Neuronal stem cell (in vitro differentiated cells): ENCODE results near the gene MICAL1.
A peak's percentile ranks its signal among the peaks of the same experiment; 100 is the strongest.

Source experiments
- DNase-seq: peaks from one replicate; pipeline ENCODE4 v3.0.0-alpha.2; 2013; ENCODE audit warnings: low spot score
- H2AFZ ChIP-seq: one replicate; pipeline ENCODE4 v1.6.1; 2013; ENCODE audit warnings: mild to moderate bottlenecking, low read length, inconsistent platforms
- H2AK5ac ChIP-seq: 2 replicates; pipeline ENCODE4 v1.6.1; 2013; ENCODE audit warnings: low read depth, mild to moderate bottlenecking, inconsistent platforms, low read length, moderate library complexity, mixed read lengths
- H2BK120ac ChIP-seq: 2 replicates; pipeline ENCODE4 v1.6.1; 2013; ENCODE audit warnings: low read depth, mild to moderate bottlenecking, inconsistent platforms, low read length, moderate library complexity, mixed read lengths
- H2BK12ac ChIP-seq: one replicate; pipeline ENCODE4 v1.6.1; 2013; ENCODE audit warnings: low read length, inconsistent platforms
- H2BK15ac ChIP-seq: 2 replicates; pipeline ENCODE4 v1.6.1; 2013; ENCODE audit warnings: mild to moderate bottlenecking, low read length, inconsistent platforms, mixed read lengths
- H2BK5ac ChIP-seq: one replicate; pipeline ENCODE4 v1.6.1; 2013; ENCODE audit warnings: inconsistent platforms, mild to moderate bottlenecking, low read length, moderate library complexity
- H3K14ac ChIP-seq: one replicate; pipeline ENCODE4 v1.6.1; 2013; ENCODE audit warnings: low read length, inconsistent platforms
- H3K18ac ChIP-seq: 2 replicates; pipeline ENCODE4 v1.6.1; 2013; ENCODE audit warnings: low read length, inconsistent platforms
- H3K23ac ChIP-seq: 2 replicates; pipeline ENCODE4 v1.6.1; 2013; ENCODE audit warnings: low read depth, mild to moderate bottlenecking, mixed read lengths, low read length, inconsistent platforms; ENCODE audit not compliant: poor library complexity
- H3K27ac ChIP-seq: replicated peaks from 3 replicates; pipeline ENCODE4 v1.5.1; 2013; ENCODE audit warnings: low read length, inconsistent platforms
- H3K27me3 ChIP-seq, 3 experiments: 2 replicates each; pipeline ENCODE4 v1.6.1; 2013; ENCODE audit warnings: low read length in 3 of 3, mild to moderate bottlenecking in 2 of 3, inconsistent platforms in 1 of 3, low read depth in 1 of 3, mixed read lengths in 1 of 3, moderate library complexity in 1 of 3; ENCODE audit not compliant: control insufficient read depth in 3 of 3, insufficient read depth in 3 of 3
- H3K36me3 ChIP-seq, 2 donors: replicated peaks in 1 of 2; 2 replicates each; pipeline ENCODE4 v1.6.1; 2013; ENCODE audit warnings: low read length in 2 of 2; ENCODE audit not compliant: control insufficient read depth in 2 of 2, insufficient read depth in 2 of 2
- H3K4ac ChIP-seq: 2 replicates; pipeline ENCODE4 v1.6.1; 2013; ENCODE audit warnings: inconsistent platforms, mild to moderate bottlenecking, low read length, moderate library complexity
- H3K4me1 ChIP-seq, 2 donors: 1 replicate in 1 of 2; 2 replicates in 1 of 2; pipeline ENCODE4 v1.6.1; 2013; ENCODE audit warnings: low read length in 2 of 2, low read depth in 1 of 2; ENCODE audit not compliant: control insufficient read depth in 2 of 2, insufficient read depth in 1 of 2
- H3K4me2 ChIP-seq: one replicate; pipeline ENCODE4 v1.6.1; 2013; ENCODE audit warnings: mild to moderate bottlenecking, low read length, inconsistent platforms; ENCODE audit not compliant: insufficient read depth, poor library complexity, severe bottlenecking
- H3K4me3 ChIP-seq, 2 donors: 2 replicates each; pipeline ENCODE4 v1.5.1; 2013; ENCODE audit warnings: low read length in 2 of 2, mild to moderate bottlenecking in 2 of 2, inconsistent platforms in 1 of 2, moderate library complexity in 1 of 2
- H3K79me1 ChIP-seq: one replicate; pipeline ENCODE4 v1.6.1; 2013; ENCODE audit warnings: low read depth, mild to moderate bottlenecking, inconsistent platforms, low read length, moderate library complexity
- H3K9ac ChIP-seq: one replicate; pipeline ENCODE4 v1.6.1; 2013; ENCODE audit warnings: mild to moderate bottlenecking, low read depth, low read length, inconsistent platforms; ENCODE audit not compliant: poor library complexity
- H3K9me3 ChIP-seq, 2 donors: replicated peaks in 1 of 2; 2 replicates each; pipeline versions ENCODE3 to v1.6.1; 2013; ENCODE audit warnings: low read length in 2 of 2, mild to moderate bottlenecking in 2 of 2, inconsistent platforms in 1 of 2, low read depth in 1 of 2, mixed read lengths in 1 of 2, moderate library complexity in 1 of 2; ENCODE audit not compliant: control insufficient read depth in 2 of 2, insufficient read depth in 1 of 2
- H4K8ac ChIP-seq: one replicate; pipeline ENCODE4 v1.6.1; 2013; ENCODE audit warnings: low read depth, mild to moderate bottlenecking, inconsistent platforms, low read length, moderate library complexity
- H4K91ac ChIP-seq: one replicate; pipeline ENCODE4 v1.6.1; 2013; ENCODE audit warnings: low read length, low read depth, mild to moderate bottlenecking, inconsistent platforms; ENCODE audit not compliant: poor library complexity
- WGBS, 2 donors: extraction: QIAGEN DNeasy Blood & Tissue Kit; methylation state at CpG; one replicate each; pipeline ENCODE4 v1.1.7; 2013; ENCODE audit warnings: missing lambda C conversion rate in 2 of 2, mixed read lengths in 1 of 2; ENCODE audit not compliant: insufficient read length in 2 of 2, insufficient replicate concordance in 1 of 2; ENCODE audit errors: extremely low coverage in 2 of 2; 5-methylcytosine and 5-hydroxymethylcytosine counted together

The MICAL1 gene

DNA sequence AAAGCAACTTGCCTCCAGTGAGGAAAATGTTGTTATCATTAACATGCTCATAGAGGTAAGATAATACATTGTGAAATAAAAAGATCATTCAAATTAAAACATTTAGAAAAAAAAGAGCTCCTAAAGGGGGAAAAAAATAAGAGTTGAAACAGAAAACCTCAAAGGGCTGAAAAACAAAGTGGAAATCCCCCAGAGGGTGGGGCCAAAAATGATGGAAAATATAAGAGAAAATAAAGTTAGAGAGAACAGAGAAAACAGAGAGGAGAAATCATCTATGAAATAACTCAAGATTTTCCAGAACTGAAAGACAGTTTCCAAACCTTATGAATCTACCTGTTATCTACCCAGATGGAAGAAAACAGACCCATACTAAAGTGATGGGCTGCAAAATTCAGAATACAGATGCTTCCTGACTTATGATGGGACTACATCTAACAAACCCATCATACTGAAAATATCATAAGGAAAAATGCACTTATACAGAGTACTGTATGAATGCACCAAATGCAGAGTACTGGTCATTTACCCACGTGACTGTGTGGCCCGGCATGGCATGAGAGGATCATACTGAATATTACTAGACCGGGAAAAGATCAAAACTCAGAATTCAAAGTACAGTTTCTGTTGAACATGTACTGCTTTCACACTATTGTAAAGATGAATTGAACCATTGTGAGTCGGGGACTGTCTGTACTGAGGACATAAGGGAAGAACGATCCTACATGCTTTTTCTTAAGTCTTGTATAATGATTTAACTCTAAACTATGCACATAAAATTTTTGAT is 23.5 kb upstream of the MICAL1 start:
- peaks cover 0 to 5% of the 10 kb centered on the region in 2 donors for H3K4me1 ChIP-seq
- H2AFZ ChIP-seq, result no peak overlapping the region
- H3K79me1 ChIP-seq, result no peaks in the 10 kb centered on the region
- WGBS, 2 donors, result no CpG with 5 or more reads among the region's 5 CpGs
- no peak overlapping the region for H2BK12ac ChIP-seq
- H2BK120ac ChIP-seq, result no peak overlapping the region
- peaks cover 0 to 7% of the 10 kb centered on the region in 2 donors for H3K9me3 ChIP-seq
- H2AK5ac ChIP-seq, result no peak overlapping the region
- H3K27me3 ChIP-seq, result peaks cover 0 to 5% (median 0%) of the 10 kb centered on the region in 3 experiments
- H2BK5ac ChIP-seq, result no peak overlapping the region
- peaks cover 17 to 73% of the 10 kb centered on the region in 2 donors for H3K36me3 ChIP-seq
- no peak overlapping the region for H4K91ac ChIP-seq
- no peak for DNase-seq
- H4K8ac ChIP-seq, result no peak overlapping the region
- no peak overlapping the region for H3K4me2 ChIP-seq
- H3K18ac ChIP-seq, result no peak overlapping the region
- no peak overlapping the region for H3K4me3 ChIP-seq
- no peak overlapping the region for H3K23ac ChIP-seq
- H3K14ac ChIP-seq, result no peak overlapping the region
- H3K9ac ChIP-seq, result no peak overlapping the region
- H3K27ac ChIP-seq, result no peak overlapping the region
- H3K4ac ChIP-seq, result no peak overlapping the region
- no peak overlapping the region for H2BK15ac ChIP-seq

DNA sequence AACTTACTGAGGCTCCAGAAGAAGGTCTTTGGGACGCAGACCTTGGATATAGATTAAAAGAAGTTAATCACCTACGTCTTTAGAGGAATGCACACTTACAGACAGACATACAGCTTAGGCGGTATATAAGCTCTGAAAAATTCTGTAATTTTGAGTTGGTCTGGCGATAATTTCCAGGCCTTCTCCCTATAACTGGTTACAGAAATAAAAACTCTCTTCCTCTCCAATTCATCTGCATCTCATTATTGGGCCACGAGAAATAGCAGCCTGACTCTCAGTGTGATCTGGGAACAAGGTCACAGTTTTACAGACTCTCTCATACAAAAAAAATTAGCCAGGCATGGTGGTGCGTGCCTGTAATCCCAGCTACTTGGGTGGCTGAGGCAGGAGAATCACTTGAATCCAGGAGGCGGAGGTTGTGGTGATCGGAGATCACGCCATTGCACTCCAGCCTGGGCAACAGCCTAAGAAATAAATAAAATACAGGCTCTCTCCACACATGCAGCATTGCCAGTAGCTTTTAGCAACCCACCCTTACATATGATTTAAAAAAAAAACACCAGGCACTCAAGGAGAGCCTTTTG is 22.7 kb upstream of the MICAL1 start:
- Histone ChIP-seq H3K4me2 (no peak overlapping the region), H3K9me3 (peaks cover 0 to 7% of the 10 kb centered on the region in 2 donors), H4K8ac (no peak overlapping the region), H3K9ac (no peak overlapping the region), H3K18ac (no peak overlapping the region), H3K27me3 (no peaks in the 10 kb centered on the region), H2BK5ac (no peak overlapping the region), H3K14ac (no peak overlapping the region), H2AK5ac (no peak overlapping the region), H3K4ac (no peak overlapping the region), H2BK120ac (no peak overlapping the region), H3K4me3 (no peak overlapping the region), H3K36me3 (peaks cover 20 to 80% of the 10 kb centered on the region in 2 donors), H2BK15ac (no peak overlapping the region), H2BK12ac (no peak overlapping the region), H3K79me1 (no peaks in the 10 kb centered on the region), H3K23ac (no peak overlapping the region), H3K27ac (peak overlapping the region; percentile 26), H2AFZ (no peak overlapping the region), H4K91ac (no peak overlapping the region), H3K4me1 (peaks cover 0 to 5% of the 10 kb centered on the region in 2 donors)
- WGBS, 2 donors, result no CpG with 5 or more reads among the region's 9 CpGs
- no peak for DNase-seq

DNA sequence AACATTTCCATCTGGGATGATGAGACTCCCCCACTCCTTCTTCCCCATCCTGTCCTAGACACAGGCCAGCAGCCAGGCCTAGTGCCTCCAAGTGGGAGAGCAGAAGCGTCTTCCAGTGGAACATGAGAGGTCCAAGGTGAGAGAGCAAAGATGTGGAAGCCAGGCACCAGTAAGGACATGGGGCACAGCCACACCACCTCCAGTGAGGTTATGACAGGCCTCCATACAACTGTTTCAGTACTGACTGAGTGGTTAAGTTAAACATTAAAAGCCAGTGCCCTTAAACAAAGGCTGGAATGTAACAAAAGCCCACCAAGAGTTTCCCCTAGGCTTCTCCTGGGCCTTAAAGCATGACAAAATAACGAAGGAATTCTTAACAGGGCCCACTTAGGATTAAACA is 22.2 kb upstream of the MICAL1 start:
- no CpG with 5 or more reads among the region's 2 CpGs for WGBS, 2 donors

DNA sequence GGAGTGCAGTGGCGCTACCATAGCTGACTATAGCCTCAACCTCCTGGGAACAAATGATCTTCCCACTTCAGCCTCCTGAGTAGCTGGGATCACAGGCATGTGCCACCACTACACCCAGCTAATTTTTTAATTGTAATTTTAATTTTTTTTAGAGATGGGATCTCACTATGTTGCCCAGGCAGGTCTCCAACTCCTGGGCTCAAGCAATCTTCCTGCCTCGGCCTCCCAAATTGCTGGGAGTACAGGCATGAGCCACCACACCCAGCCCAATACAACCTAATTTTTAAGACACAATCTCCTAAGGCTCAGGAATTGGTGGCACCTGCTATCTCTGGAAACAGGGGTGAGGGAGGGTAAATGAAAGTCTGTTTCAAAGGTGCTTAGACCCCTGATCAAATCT is 21.6 kb upstream of the MICAL1 start:
- Histone ChIP-seq H2AK5ac (no peak overlapping the region), H3K4me3 (no peak overlapping the region), H2BK120ac (no peak overlapping the region), H4K91ac (no peak overlapping the region), H3K36me3 (peaks cover 28 to 91% of the 10 kb centered on the region in 2 donors), H2BK5ac (no peak overlapping the region), H3K14ac (no peak overlapping the region), H3K23ac (no peak overlapping the region), H3K4ac (no peak overlapping the region), H3K9me3 (peaks cover 0 to 7% of the 10 kb centered on the region in 2 donors), H3K18ac (no peak overlapping the region), H3K4me2 (no peak overlapping the region), H3K79me1 (no peaks in the 10 kb centered on the region), H2AFZ (no peak overlapping the region), H3K4me1 (peaks cover 0 to 5% of the 10 kb centered on the region in 2 donors), H2BK12ac (no peak overlapping the region), H3K27me3 (no peaks in the 10 kb centered on the region), H3K9ac (no peak overlapping the region), H4K8ac (no peak overlapping the region), H3K27ac (no peak overlapping the region), H2BK15ac (no peak overlapping the region)
- no peak for DNase-seq
- no CpG with 5 or more reads among the region's 2 CpGs for WGBS, 2 donors

More for the DNA sequence above, 22.2 kb upstream of the MICAL1 start:
- Histone ChIP-seq H3K27me3 (no peaks in the 10 kb centered on the region), H3K18ac (peak overlapping the region; percentile 12), H4K8ac (no peak overlapping the region), H2AFZ (no peak overlapping the region), H2BK12ac (no peak overlapping the region), H3K36me3 (peaks cover 24 to 86% of the 10 kb centered on the region in 2 donors), H3K4ac (no peak overlapping the region), H4K91ac (no peak overlapping the region), H3K9ac (no peak overlapping the region), H2BK120ac (no peak overlapping the region), H3K27ac (peak overlapping the region; percentile 52), H3K79me1 (no peaks in the 10 kb centered on the region), H3K4me1 (peaks cover 0 to 5% of the 10 kb centered on the region in 2 donors), H3K4me3 (peak overlapping the region in 1 of 2 donors; percentile 11), H3K9me3 (peaks cover 0 to 7% of the 10 kb centered on the region in 2 donors), H2AK5ac (no peak overlapping the region), H2BK5ac (no peak overlapping the region), H3K14ac (no peak overlapping the region), H3K23ac (no peak overlapping the region), H2BK15ac (no peak overlapping the region), H3K4me2 (no peak overlapping the region)
- DNase-seq, result no peak
